BE2C (cell line): ENCODE data around the gene CCDC97.
"Not testable (repeated sequence)": the region's sequence is repeated elsewhere in the genome, so short reads cannot be mapped to it uniquely, and the experiment has no call there.

Experiments
- DNase-seq: peaks from one replicate; pipeline ENCODE4 v3.0.0-alpha.2; 2020
- H3K27me3 ChIP-seq: fragments of 250-450 bp; sonication (Bioruptor Pico); 2 replicates; pipeline ENCODE4 v1.5.1; 2020; ENCODE audit warnings: mild to moderate bottlenecking
- H3K36me3 ChIP-seq: fragments of 250-450 bp; sonication (Bioruptor Pico); 2 replicates; pipeline ENCODE4 v1.5.1; 2020; ENCODE audit warnings: mild to moderate bottlenecking
- H3K4me1 ChIP-seq: fragments of 250-450 bp; sonication (Bioruptor Pico); 2 replicates; pipeline ENCODE4 v1.5.1; 2020
- H3K4me3 ChIP-seq: 2 replicates; pipeline ENCODE4 v1.5.1; 2011; ENCODE audit warnings: low read depth, low read length
- H3K9me3 ChIP-seq: fragments of 250-450 bp; sonication (Bioruptor Pico); 2 replicates; pipeline ENCODE4 v1.5.1; 2020
- TF ChIP-seq, protein P1 (sequence below): IDR thresholded peaks from 2 replicates; pipeline ENCODE4 v1.5.1; 2012; ENCODE audit warnings: mild to moderate bottlenecking, low read depth, low read length

CCDC97 gene

DNA sequence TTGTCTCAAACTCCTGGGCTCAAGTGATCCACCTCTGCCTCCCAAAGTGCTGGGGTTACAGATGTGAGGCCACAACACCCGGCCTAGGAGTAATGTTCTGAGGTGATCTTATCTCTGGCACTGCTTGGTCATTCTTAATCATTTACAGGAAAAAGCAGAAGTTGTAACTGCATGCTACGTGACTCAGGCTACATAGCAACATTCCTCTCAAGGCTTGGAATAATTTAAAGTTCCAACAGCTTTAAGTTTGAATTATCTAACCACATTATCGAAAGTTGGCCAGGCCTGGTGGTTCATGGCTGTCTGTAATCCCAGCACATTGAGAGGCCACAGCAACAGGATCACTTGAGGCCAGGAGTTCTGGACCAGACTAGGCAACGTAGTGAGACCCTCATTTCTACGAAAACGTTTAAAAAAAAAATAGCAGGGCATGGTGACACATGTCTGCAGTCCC, 57.9 kb downstream of the CCDC97 start:
- Histone ChIP-seq H3K4me3 (no peak overlapping the region), H3K27me3 (no peaks in the 10 kb centered on the region), H3K4me1 (no peaks in the 10 kb centered on the region; the same call in 1 of the 2 replicates), H3K9me3 (no peaks in the 10 kb centered on the region), H3K36me3 (no peaks in the 10 kb centered on the region)
- DNase-seq = no peak
- TF ChIP-seq, protein P1, sequence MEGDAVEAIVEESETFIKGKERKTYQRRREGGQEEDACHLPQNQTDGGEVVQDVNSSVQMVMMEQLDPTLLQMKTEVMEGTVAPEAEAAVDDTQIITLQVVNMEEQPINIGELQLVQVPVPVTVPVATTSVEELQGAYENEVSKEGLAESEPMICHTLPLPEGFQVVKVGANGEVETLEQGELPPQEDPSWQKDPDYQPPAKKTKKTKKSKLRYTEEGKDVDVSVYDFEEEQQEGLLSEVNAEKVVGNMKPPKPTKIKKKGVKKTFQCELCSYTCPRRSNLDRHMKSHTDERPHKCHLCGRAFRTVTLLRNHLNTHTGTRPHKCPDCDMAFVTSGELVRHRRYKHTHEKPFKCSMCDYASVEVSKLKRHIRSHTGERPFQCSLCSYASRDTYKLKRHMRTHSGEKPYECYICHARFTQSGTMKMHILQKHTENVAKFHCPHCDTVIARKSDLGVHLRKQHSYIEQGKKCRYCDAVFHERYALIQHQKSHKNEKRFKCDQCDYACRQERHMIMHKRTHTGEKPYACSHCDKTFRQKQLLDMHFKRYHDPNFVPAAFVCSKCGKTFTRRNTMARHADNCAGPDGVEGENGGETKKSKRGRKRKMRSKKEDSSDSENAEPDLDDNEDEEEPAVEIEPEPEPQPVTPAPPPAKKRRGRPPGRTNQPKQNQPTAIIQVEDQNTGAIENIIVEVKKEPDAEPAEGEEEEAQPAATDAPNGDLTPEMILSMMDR = no peak

DNA sequence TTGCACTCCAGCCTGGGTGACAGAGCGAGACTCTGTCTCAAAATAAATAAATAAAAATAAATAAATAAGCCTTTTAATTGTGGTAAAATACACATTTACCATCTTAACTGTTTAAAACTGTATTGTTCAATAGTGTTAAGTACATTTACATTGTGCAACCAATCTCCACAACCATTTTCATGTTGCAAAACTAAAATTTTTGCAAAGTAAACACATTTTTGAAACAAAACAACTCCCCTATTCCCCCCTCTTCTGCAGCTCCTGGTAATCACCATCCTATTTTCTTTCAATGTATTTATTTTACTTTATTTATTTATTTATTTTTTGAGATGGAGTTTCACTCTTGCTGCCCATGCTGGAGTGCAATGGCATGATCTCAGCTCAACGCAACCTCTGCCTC, 59.8 kb downstream of the CCDC97 start:
- no peak for DNase-seq
- TF ChIP-seq, protein P1 = no peak
- H3K4me3 ChIP-seq = no peak overlapping the region
- H3K36me3 ChIP-seq = no peaks in the 10 kb centered on the region
- H3K9me3 ChIP-seq = no peaks in the 10 kb centered on the region
- no peaks in the 10 kb centered on the region for H3K27me3 ChIP-seq
- peaks cover 9% of the 10 kb centered on the region for H3K4me1 ChIP-seq

DNA sequence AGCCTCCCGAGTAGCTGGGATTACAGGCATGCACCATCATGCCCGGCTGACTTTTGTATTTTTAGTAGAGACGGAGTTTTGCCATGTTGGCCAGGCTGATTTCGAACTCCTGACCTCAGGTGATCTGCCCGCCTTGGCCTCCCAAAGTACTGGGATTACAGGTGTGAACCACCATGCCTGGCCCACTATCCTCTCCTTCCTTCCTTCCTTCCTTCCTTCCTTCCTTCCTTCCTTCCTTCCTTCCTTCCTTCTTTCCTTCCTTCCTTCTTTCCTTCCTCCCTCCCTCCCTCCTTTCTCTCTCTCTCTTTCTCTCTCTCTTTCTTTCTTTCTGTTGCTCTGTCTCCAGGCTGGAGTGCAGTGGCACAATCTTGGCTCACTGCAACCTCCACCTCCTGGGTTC, 61.1 kb downstream of the CCDC97 start:
- H3K4me3 ChIP-seq, DNase-seq, H3K9me3 ChIP-seq, H3K36me3 ChIP-seq, H3K27me3 ChIP-seq: not testable (repeated sequence)
- peaks cover 14% of the 10 kb centered on the region for H3K4me1 ChIP-seq

DNA sequence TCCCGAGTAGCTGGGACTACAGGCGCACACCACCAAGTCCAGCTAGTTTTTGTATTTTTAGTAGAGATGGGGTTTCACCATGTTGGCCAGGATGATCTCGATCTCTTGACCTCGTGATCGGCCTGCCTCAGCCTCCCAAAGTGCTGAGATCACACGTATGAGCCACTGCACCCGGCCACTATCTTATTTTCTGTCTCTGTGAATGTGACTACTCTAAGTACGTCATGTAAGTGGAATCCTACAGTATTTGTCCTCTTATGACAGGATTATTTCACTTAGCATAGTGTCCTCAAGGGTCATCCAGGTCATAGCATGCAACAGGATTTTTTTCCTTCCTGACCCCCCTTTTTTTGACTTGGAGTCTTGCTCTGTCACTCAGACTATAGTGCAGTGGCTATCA, 61.6 kb downstream of the CCDC97 start:
- H3K4me3 ChIP-seq = no peak overlapping the region
- no peaks in the 10 kb centered on the region for H3K9me3 ChIP-seq
- TF ChIP-seq, protein P1 = no peak
- no peaks in the 10 kb centered on the region for H3K36me3 ChIP-seq
- DNase-seq = no peak
- no peaks in the 10 kb centered on the region for H3K27me3 ChIP-seq
- H3K4me1 ChIP-seq = peaks cover 15% of the 10 kb centered on the region

DNA sequence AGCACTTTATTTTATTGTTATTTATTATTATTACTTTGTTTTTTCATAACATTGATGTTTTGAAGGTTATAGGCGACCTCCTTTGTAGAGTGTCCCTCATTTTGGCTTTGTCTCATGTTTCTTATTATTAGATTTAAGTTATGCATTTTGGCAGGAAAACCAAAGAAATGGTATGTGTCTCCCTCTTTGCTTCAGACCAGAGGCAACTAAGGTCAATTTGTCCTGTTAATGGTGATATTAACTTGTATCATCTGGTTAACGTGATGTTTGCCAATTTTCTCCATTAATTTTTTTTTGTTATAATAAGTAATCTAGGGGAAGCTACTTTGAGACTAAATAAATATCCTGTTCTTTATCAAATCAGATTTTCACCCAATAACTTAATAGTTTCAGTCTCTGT, 62.5 kb downstream of the CCDC97 start:
- TF ChIP-seq, protein P1 = no peak
- Histone ChIP-seq H3K4me3 (no peak overlapping the region), H3K27me3 (no peaks in the 10 kb centered on the region), H3K4me1 (peaks cover 15% of the 10 kb centered on the region), H3K9me3 (no peaks in the 10 kb centered on the region), H3K36me3 (no peaks in the 10 kb centered on the region)
- no peak for DNase-seq

DNA sequence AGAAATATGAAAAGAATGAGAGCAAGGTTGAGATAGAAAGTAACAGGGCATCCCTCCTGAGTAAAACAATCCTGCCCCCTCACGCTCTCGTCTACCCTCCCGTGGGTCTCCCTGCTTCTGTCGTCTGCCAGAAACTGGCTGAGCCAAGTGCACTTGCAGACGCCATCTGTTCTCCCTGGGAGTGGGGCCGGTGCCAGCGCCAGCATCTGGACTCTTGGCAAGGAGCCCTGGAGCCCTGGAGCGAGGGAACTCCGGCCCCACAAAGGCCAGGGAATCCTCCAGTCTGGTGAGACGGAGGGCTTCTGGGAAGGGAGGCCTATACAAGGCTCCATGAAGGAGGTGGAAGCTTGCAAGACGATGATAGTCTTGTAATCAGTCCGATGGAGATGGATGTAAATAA, 64.0 kb downstream of the CCDC97 start:
- no peaks in the 10 kb centered on the region for H3K9me3 ChIP-seq
- H3K4me3 ChIP-seq = no peak overlapping the region
- peaks cover 15% of the 10 kb centered on the region for H3K4me1 ChIP-seq
- TF ChIP-seq, protein P1 = no peak
- H3K36me3 ChIP-seq = no peaks in the 10 kb centered on the region
- peak; percentile 97 for DNase-seq
- no peaks in the 10 kb centered on the region for H3K27me3 ChIP-seq
